Karpas-422 (cell line): ENCODE measurements around the gene EFHD1. TPM values are rescaled to one million over a fixed set of nuclear protein-coding genes. Genes with fewer than 3 reads are reported as not detected.

ENCODE experiments used
- DNase-seq: peaks from one replicate; pipeline ENCODE4 v3.0.0-alpha.2; 2015
- H2AFZ ChIP-seq: fragments of 200-600 bp; sonication (generic); 2 replicates; pipeline ENCODE4 v1.6.1; 2014; ENCODE audit warnings: antibody characterized with exemption, low read length, mixed read lengths
- H3K27ac ChIP-seq: fragments of 200-600 bp; sonication (generic); 2 replicates; pipeline ENCODE4 v1.5.1; 2014; ENCODE audit warnings: mild to moderate bottlenecking, low read length, moderate library complexity
- H3K27me3 ChIP-seq: fragments of 200-600 bp; sonication (generic); 2 replicates; pipeline ENCODE4 v1.6.1; 2014; ENCODE audit warnings: low read length, mixed read lengths
- H3K36me3 ChIP-seq: fragments of 200-600 bp; sonication (generic); 2 replicates; pipeline ENCODE4 v1.6.1; 2014; ENCODE audit warnings: low read length, mixed read lengths; ENCODE audit not compliant: insufficient read depth
- H3K4me1 ChIP-seq: fragments of 200-600 bp; sonication (generic); 2 replicates; pipeline ENCODE4 v1.6.1; 2014; ENCODE audit warnings: mild to moderate bottlenecking, low read length, mixed read lengths
- H3K4me2 ChIP-seq: fragments of 200-600 bp; sonication (generic); 2 replicates; pipeline ENCODE4 v1.6.1; 2014; ENCODE audit warnings: low read length, low read depth, mild to moderate bottlenecking; ENCODE audit not compliant: poor library complexity, severe bottlenecking
- H3K4me3 ChIP-seq: fragments of 200-600 bp; sonication (generic); 2 replicates; pipeline ENCODE4 v1.5.1; 2014; ENCODE audit warnings: mild to moderate bottlenecking, antibody characterized with exemption, low read length, mixed read lengths
- H3K79me2 ChIP-seq: fragments of 200-600 bp; sonication (generic); 2 replicates; pipeline ENCODE4 v1.6.1; 2014; ENCODE audit warnings: mild to moderate bottlenecking, low read length, mixed read lengths
- H3K9ac ChIP-seq: fragments of 200-600 bp; sonication (generic); 2 replicates; pipeline ENCODE4 v1.6.0; 2014; ENCODE audit warnings: low read length
- H3K9me2 ChIP-seq: fragments of 200-600 bp; sonication (generic), shearing (Covaris generic); replicated peaks from 2 replicates; pipeline ENCODE4 v1.6.0; 2014; ENCODE audit warnings: mild to moderate bottlenecking, low read length, moderate library complexity; ENCODE audit not compliant: insufficient read depth
- H3K9me3 ChIP-seq: fragments of 300-700, 200-600 bp; sonication (generic); 2 replicates; pipeline ENCODE4 v1.6.1; 2014; ENCODE audit warnings: low read length, mixed read lengths
- H4K20me1 ChIP-seq: fragments of 200-600 bp; sonication (generic); 2 replicates; pipeline ENCODE4 v1.6.1; 2014; ENCODE audit warnings: mild to moderate bottlenecking, antibody characterized with exemption, low read length, low read depth; ENCODE audit not compliant: insufficient read depth
- total RNA-seq: library from RNA; depleted of rRNA; stranded (reverse); fragments of >200 nt; shearing (Covaris generic); gene quantifications from 2 replicates; pipeline ENCODE4 v1.2.3, GENCODE V29; 2014; ENCODE audit warnings: low replicate concordance

Gene EFHD1
- total RNA-seq, 1 experiment from 2014 or later = not detected

- no peak overlapping the region for H2AFZ ChIP-seq
- H4K20me1 ChIP-seq = no peaks in the 10 kb centered on the region
- no peaks in the 10 kb centered on the region for H3K36me3 ChIP-seq
- H3K4me3 ChIP-seq = no peak overlapping the region
- no peaks in the 10 kb centered on the region for H3K9me2 ChIP-seq
- no peak overlapping the region for H3K27ac ChIP-seq
- H3K4me1 ChIP-seq = no peaks in the 10 kb centered on the region
- DNase-seq = no peak
- H3K4me2 ChIP-seq = no peak overlapping the region
- H3K9ac ChIP-seq = no peak overlapping the region
- H3K9me3 ChIP-seq = no peaks in the 10 kb centered on the region
- H3K27me3 ChIP-seq = no peaks in the 10 kb centered on the region
- no peaks in the 10 kb centered on the region for H3K79me2 ChIP-seq
Observed at GRCh38 chr2:232636788-232637420, 3.5 kb downstream of the EFHD1 start.

GRCh38 chr2:232637866-232638583 is 4.6 kb downstream of the EFHD1 start:
- H3K4me3 ChIP-seq = no peak overlapping the region
- no peaks in the 10 kb centered on the region for H3K36me3 ChIP-seq
- H4K20me1 ChIP-seq = no peaks in the 10 kb centered on the region
- H3K9ac ChIP-seq = no peak overlapping the region
- no peak for DNase-seq
- H3K79me2 ChIP-seq = no peaks in the 10 kb centered on the region
- H3K9me2 ChIP-seq = no peaks in the 10 kb centered on the region
- H3K4me2 ChIP-seq = no peak overlapping the region
- H3K9me3 ChIP-seq = no peaks in the 10 kb centered on the region
- H3K4me1 ChIP-seq = no peaks in the 10 kb centered on the region
- H2AFZ ChIP-seq = no peak overlapping the region
- H3K27ac ChIP-seq = no peak overlapping the region
- no peaks in the 10 kb centered on the region for H3K27me3 ChIP-seq

- Histone ChIP-seq H3K9me2 (no peaks in the 10 kb centered on the region), H3K4me3 (no peak overlapping the region), H3K9ac (no peak overlapping the region), H4K20me1 (no peaks in the 10 kb centered on the region), H3K4me1 (no peaks in the 10 kb centered on the region), H3K27ac (no peak overlapping the region), H2AFZ (no peak overlapping the region), H3K27me3 (no peaks in the 10 kb centered on the region), H3K79me2 (no peaks in the 10 kb centered on the region), H3K4me2 (no peak overlapping the region), H3K9me3 (no peaks in the 10 kb centered on the region), H3K36me3 (no peaks in the 10 kb centered on the region)
- DNase-seq = no peak
Observed at GRCh38 chr2:232641153-232641848, 7.9 kb downstream of the EFHD1 start.

GRCh38 chr2:232643147-232643425 is 9.7 kb downstream of the EFHD1 start:
- DNase-seq = no peak
- H2AFZ ChIP-seq = no peak overlapping the region

GRCh38 chr2:232643813-232644347 is 10.5 kb downstream of the EFHD1 start:
- Histone ChIP-seq H3K4me1 (no peaks in the 10 kb centered on the region), H3K27me3 (no peaks in the 10 kb centered on the region), H3K4me2 (no peak overlapping the region), H3K9ac (no peak overlapping the region), H3K9me3 (no peaks in the 10 kb centered on the region), H2AFZ (no peak overlapping the region), H3K27ac (no peak overlapping the region), H3K79me2 (no peaks in the 10 kb centered on the region), H3K4me3 (no peak overlapping the region), H3K36me3 (no peaks in the 10 kb centered on the region), H3K9me2 (no peaks in the 10 kb centered on the region), H4K20me1 (no peaks in the 10 kb centered on the region)
- DNase-seq = no peak

More at GRCh38 chr2:232643147-232643425, 9.7 kb downstream of the EFHD1 start:
- H3K9ac ChIP-seq = no peak overlapping the region
- H4K20me1 ChIP-seq = no peaks in the 10 kb centered on the region
- no peaks in the 10 kb centered on the region for H3K36me3 ChIP-seq
- no peaks in the 10 kb centered on the region for H3K27me3 ChIP-seq
- no peaks in the 10 kb centered on the region for H3K9me2 ChIP-seq
- H3K4me3 ChIP-seq = no peak overlapping the region
- H3K27ac ChIP-seq = no peak overlapping the region
- no peaks in the 10 kb centered on the region for H3K79me2 ChIP-seq
- H3K4me2 ChIP-seq = no peak overlapping the region
- H3K9me3 ChIP-seq = no peaks in the 10 kb centered on the region
- H3K4me1 ChIP-seq = no peaks in the 10 kb centered on the region

- Histone ChIP-seq H3K79me2 (no peaks in the 10 kb centered on the region), H3K4me3 (no peak overlapping the region), H3K9me3 (no peaks in the 10 kb centered on the region), H3K4me2 (no peak overlapping the region), H3K4me1 (no peaks in the 10 kb centered on the region), H3K9me2 (no peaks in the 10 kb centered on the region), H3K27ac (no peak overlapping the region), H3K27me3 (no peaks in the 10 kb centered on the region), H4K20me1 (no peaks in the 10 kb centered on the region), H3K36me3 (no peaks in the 10 kb centered on the region), H3K9ac (no peak overlapping the region), H2AFZ (no peak overlapping the region)
- DNase-seq = no peak
Observed at GRCh38 chr2:232645061-232645460, 11.7 kb downstream of the EFHD1 start.

GRCh38 chr2:232646726-232647125 is 13.3 kb downstream of the EFHD1 start:
- H3K4me1 ChIP-seq = no peaks in the 10 kb centered on the region
- H3K27me3 ChIP-seq = no peaks in the 10 kb centered on the region
- no peak overlapping the region for H3K4me2 ChIP-seq
- no peak overlapping the region for H3K27ac ChIP-seq
- H3K9me2 ChIP-seq = no peaks in the 10 kb centered on the region
- no peak for DNase-seq
- no peaks in the 10 kb centered on the region for H3K79me2 ChIP-seq
- no peaks in the 10 kb centered on the region for H3K9me3 ChIP-seq
- H3K36me3 ChIP-seq = no peaks in the 10 kb centered on the region
- H4K20me1 ChIP-seq = no peaks in the 10 kb centered on the region
- H2AFZ ChIP-seq = no peak overlapping the region
- H3K4me3 ChIP-seq = no peak overlapping the region
- no peak overlapping the region for H3K9ac ChIP-seq

- H3K9me2 ChIP-seq = no peaks in the 10 kb centered on the region
- H2AFZ ChIP-seq = no peak overlapping the region
- no peak overlapping the region for H3K4me2 ChIP-seq
- no peak overlapping the region for H3K27ac ChIP-seq
- no peaks in the 10 kb centered on the region for H4K20me1 ChIP-seq
- no peaks in the 10 kb centered on the region for H3K9me3 ChIP-seq
- no peaks in the 10 kb centered on the region for H3K27me3 ChIP-seq
- no peaks in the 10 kb centered on the region for H3K36me3 ChIP-seq
- no peaks in the 10 kb centered on the region for H3K4me1 ChIP-seq
- no peak overlapping the region for H3K4me3 ChIP-seq
- no peak overlapping the region for H3K9ac ChIP-seq
- no peaks in the 10 kb centered on the region for H3K79me2 ChIP-seq
- DNase-seq = no peak
Observed at GRCh38 chr2:232647261-232647660, 13.9 kb downstream of the EFHD1 start.
